Ascending aorta (tissue), 2 donors: ENCODE data around the gene ADAMTS16. TPM values are rescaled to one million over a fixed set of nuclear protein-coding genes. Genes with fewer than 3 reads are reported as not detected.
"Not testable (repeated sequence)": the region's sequence is repeated elsewhere in the genome, so short reads cannot be mapped to it uniquely, and the experiment has no call there.

Experiments
- DNase-seq, 2 donors: peaks; one replicate each; pipeline ENCODE4 v3.0.0-alpha.2; 2019; ENCODE audit warnings: low spot score in 2 of 2
- H3K27ac ChIP-seq, 2 donors: fragments of 200-600 bp; sonication (generic); one replicate each; pipeline ENCODE4 v1.5.1; 2016 to 2017; ENCODE audit warnings: mild to moderate bottlenecking in 1 of 2
- H3K27me3 ChIP-seq: fragments of 200-600 bp; sonication (generic); one replicate; pipeline ENCODE4 v1.5.1; 2017
- H3K36me3 ChIP-seq, 2 donors: fragments of 200-600 bp; sonication (generic); one replicate each; pipeline ENCODE4 v1.5.1; 2016
- H3K4me1 ChIP-seq, 2 donors: fragments of 200-600 bp; sonication (generic); one replicate each; pipeline ENCODE4 v1.5.1; 2016 to 2017; ENCODE audit warnings: mild to moderate bottlenecking in 1 of 2
- H3K4me3 ChIP-seq, 2 donors: fragments of 200-600 bp; sonication (generic); one replicate each; pipeline ENCODE4 v1.5.1; 2016 to 2017; ENCODE audit warnings: mild to moderate bottlenecking in 1 of 2
- H3K9me3 ChIP-seq, 2 donors: fragments of 200-600 bp; sonication (generic); one replicate each; pipeline ENCODE4 v1.5.1; 2016
- intact Hi-C: fragments of 100-400 bp; cut with DNase I; formaldehyde crosslinking; loops from one replicate; pipeline ENCODE4 v1.15.1; 2023
- total RNA-seq: library from RNA; depleted of rRNA; stranded (reverse); fragments of >200 nt; gene quantifications from one replicate; pipeline ENCODE4 v1.1.0, GENCODE V29; 2016
- TF ChIP-seq, protein P1 (sequence below), 3 experiments: fragments of 200-600 bp in 2 of 3; fragments of 450-650 bp in 1 of 3; sonication (generic) in 2 of 3; IDR thresholded peaks; one replicate each; pipeline ENCODE4 v1.5.1; 2016 to 2019; ENCODE audit warnings: antibody characterized with exemption in 3 of 3, mild to moderate bottlenecking in 1 of 3, moderate library complexity in 1 of 3

The ADAMTS16 gene
- total RNA-seq, 1 donor from 2014 or later: 1.6 TPM

- no peaks in the 10 kb centered on the region for H3K27me3 ChIP-seq
- DNase-seq: no peak
- TF ChIP-seq, protein P1, sequence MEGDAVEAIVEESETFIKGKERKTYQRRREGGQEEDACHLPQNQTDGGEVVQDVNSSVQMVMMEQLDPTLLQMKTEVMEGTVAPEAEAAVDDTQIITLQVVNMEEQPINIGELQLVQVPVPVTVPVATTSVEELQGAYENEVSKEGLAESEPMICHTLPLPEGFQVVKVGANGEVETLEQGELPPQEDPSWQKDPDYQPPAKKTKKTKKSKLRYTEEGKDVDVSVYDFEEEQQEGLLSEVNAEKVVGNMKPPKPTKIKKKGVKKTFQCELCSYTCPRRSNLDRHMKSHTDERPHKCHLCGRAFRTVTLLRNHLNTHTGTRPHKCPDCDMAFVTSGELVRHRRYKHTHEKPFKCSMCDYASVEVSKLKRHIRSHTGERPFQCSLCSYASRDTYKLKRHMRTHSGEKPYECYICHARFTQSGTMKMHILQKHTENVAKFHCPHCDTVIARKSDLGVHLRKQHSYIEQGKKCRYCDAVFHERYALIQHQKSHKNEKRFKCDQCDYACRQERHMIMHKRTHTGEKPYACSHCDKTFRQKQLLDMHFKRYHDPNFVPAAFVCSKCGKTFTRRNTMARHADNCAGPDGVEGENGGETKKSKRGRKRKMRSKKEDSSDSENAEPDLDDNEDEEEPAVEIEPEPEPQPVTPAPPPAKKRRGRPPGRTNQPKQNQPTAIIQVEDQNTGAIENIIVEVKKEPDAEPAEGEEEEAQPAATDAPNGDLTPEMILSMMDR (IDR thresholded peaks at IDR 0.05): no peak
- intact Hi-C loops: no loop called here
- no peaks in the 10 kb centered on the region for H3K4me1 ChIP-seq
- H3K9me3 ChIP-seq: no peaks in the 10 kb centered on the region
- H3K36me3 ChIP-seq: no peaks in the 10 kb centered on the region
- H3K4me3 ChIP-seq: no peak overlapping the region
- H3K27ac ChIP-seq: no peak overlapping the region
Measured at GRCh38 chr5:5132234-5132633, 7.9 kb upstream of the ADAMTS16 start.

DNA sequence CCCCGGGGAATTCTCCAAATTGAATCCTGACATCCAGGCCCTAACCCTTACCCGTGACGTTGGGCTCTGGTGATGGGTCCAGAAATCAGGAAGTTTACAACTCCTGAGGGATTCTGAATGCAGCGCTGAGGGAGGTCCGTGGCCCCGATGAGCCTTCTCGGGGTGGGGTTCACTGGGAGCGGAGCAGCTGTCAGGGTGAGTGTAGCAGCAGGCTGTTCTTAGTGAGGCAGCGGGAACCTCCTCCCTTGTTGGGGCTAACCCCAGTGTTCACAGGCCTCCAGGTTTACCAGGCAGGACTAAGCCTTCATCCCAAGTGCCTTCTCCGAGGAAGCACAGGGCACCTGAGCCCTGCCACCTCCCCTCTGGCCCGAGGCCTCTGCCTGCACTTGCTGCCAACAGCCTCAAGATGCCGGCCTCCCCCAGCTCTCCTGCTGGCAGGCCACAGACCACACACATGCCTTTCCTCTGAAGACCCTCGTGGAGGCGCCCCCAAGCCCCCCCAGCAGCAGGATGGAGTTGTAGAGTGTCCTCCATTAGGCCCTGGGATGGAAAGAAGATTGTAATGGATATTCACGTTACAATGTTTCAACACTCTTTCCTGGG is 7.3 kb upstream of the ADAMTS16 start:
- H3K27ac ChIP-seq: no peak overlapping the region
- H3K4me1 ChIP-seq: no peaks in the 10 kb centered on the region
- TF ChIP-seq, protein P1 (IDR thresholded peaks at IDR 0.05): no peak
- H3K9me3 ChIP-seq: no peaks in the 10 kb centered on the region
- intact Hi-C loops: no loop called here
- H3K4me3 ChIP-seq: no peak overlapping the region
- DNase-seq: no peak
- H3K27me3 ChIP-seq: no peaks in the 10 kb centered on the region
- no peaks in the 10 kb centered on the region for H3K36me3 ChIP-seq

DNA sequence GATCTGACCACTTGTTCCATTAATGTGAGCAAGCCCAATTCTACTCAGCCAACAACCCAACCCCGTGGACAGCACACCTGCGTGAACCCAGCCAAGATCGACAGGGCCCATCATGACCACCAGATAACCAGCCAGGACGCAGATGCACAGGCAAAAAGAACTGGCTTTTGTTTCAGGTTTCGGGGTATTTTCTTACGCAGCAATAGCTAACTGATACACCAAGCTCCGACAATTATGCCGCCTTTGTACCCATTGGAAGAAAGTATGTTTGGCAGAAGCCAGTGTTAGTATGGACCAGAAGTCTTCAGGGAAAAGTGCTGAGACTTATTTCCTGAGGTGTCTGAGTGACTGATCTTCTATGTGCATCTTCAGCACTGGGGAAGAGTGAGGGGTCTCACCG is 6.0 kb upstream of the ADAMTS16 start:
- TF ChIP-seq, protein P1 (IDR thresholded peaks at IDR 0.05): no peak
- intact Hi-C loops: no loop called here

DNA sequence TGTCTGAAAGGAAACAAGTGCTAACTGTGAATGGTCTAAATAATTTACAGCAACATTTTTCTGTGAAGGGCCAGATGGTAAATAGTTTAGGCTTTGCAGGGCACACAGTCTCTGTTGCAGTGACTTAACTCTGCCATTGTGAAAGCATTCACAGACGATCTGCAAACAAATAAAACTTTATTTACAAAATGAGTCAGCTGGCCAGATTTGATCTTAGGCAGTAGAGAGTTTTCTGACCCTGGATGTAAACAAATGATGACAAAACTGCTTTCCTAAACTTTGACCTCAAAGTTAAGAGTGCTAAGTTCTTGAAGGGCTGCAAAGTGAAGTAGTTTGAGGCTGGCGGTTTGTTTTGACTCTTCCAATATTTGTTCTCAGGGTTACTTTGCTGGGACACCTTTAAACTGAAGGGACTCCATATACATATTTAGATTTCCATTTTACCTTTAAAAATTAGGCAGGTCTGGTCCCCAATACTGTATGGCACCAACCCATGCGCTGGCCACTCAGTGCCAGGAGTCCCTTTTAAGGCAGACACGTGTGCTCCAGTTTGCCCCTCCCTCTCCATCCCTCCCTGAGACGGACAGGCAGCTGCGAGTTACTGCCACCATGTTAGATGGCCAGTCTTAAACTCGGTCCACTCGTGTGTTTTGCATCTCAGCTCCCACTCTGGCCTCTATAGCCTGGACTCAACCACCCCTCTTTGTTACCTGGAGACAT is 4.0 kb upstream of the ADAMTS16 start:
- Histone ChIP-seq H3K27ac (no peak overlapping the region), H3K4me1 (peaks cover 0 to 17% of the 10 kb centered on the region in 2 donors), H3K4me3 (no peak overlapping the region), H3K27me3 (peaks cover 6% of the 10 kb centered on the region), H3K9me3 (no peaks in the 10 kb centered on the region), H3K36me3 (no peaks in the 10 kb centered on the region)
- TF ChIP-seq, protein P1 (IDR thresholded peaks at IDR 0.05): no peak
- intact Hi-C loops: no loop called here
- DNase-seq: no peak

More for the DNA sequence above, 6.0 kb upstream of the ADAMTS16 start:
- no peak for DNase-seq
- Histone ChIP-seq H3K4me1 (no peaks in the 10 kb centered on the region), H3K27ac (no peak overlapping the region), H3K36me3 (no peaks in the 10 kb centered on the region), H3K9me3 (no peaks in the 10 kb centered on the region), H3K27me3 (no peaks in the 10 kb centered on the region), H3K4me3 (no peak overlapping the region)

DNA sequence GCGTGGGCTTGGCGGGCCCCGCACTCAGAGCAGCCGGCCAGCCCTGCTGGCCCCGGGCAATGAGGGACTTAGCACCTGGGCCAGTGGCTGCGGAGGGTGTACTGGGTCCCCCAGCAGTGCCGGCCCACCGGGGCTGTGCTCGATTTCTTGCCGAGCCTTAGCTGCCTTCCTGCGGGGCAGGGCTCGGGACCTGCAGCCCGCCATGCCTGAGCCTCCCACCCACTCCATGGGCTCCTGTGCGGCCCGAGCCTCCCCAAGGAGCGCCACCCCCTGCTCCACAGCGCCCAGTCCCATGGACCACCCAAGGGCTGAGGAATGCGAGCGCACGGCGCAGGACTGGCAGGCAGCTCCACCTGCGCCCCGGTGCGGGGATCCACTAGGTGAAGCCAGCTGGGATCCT is 2.3 kb upstream of the ADAMTS16 start:
- H3K27ac ChIP-seq, H3K36me3 ChIP-seq, intact Hi-C loops, H3K4me3 ChIP-seq, H3K27me3 ChIP-seq, DNase-seq, H3K9me3 ChIP-seq: not testable (repeated sequence)
- H3K4me1 ChIP-seq: peaks cover 0 to 19% of the 10 kb centered on the region in 2 donors

- H3K4me3 ChIP-seq: peak overlapping the region; percentile 44 to 47
- intact Hi-C loops: no loop called here
- no peaks in the 10 kb centered on the region for H3K9me3 ChIP-seq
- TF ChIP-seq, protein P1 (IDR thresholded peaks at IDR 0.05): no peak
- peaks cover 0 to 19% of the 10 kb centered on the region in 2 donors for H3K4me1 ChIP-seq
- no peak for DNase-seq
- H3K27me3 ChIP-seq: peaks cover 6% of the 10 kb centered on the region
- H3K27ac ChIP-seq: no peak overlapping the region
- no peaks in the 10 kb centered on the region for H3K36me3 ChIP-seq
Measured at GRCh38 chr5:5139336-5139776, 774 bp upstream of the ADAMTS16 start.
